SK-N-SH (cell line): Measurements from ENCODE around the gene LMOD2. TPM values are rescaled to one million over a fixed set of nuclear protein-coding genes. Genes with fewer than 3 reads are reported as not detected.

Experiments used
- CTCF ChIA-PET: fragments of 300-600, 350-600 bp; formaldehyde crosslinking; extraction: SDS; loops from one replicate; lab custom pipeline; 2021; lab: Yijun Ruan, JAX
- POLR2A ChIA-PET: fragments of 350-600 bp; sonication (Branson Sonifier 250); formaldehyde crosslinking; extraction: SDS; loops from one replicate; lab custom pipeline; 2020; ENCODE audit warnings: antibody characterized with exemption, inconsistent platforms; lab: Yijun Ruan, JAX
- DNase-seq: peaks from one replicate; pipeline ENCODE4 v3.0.0; 2012
- H2AFZ ChIP-seq: fragments of 200-600 bp; sonication (generic); 2 replicates; pipeline ENCODE4 v1.8.1; 2016; ENCODE audit warnings: antibody characterized with exemption, mild to moderate bottlenecking, low read depth
- H3F3A ChIP-seq: fragments of 200-600 bp; sonication (generic); replicated peaks from 2 replicates; pipeline ENCODE3; 2016; ENCODE audit warnings: antibody characterized with exemption, mild to moderate bottlenecking; ENCODE audit not compliant: insufficient read depth
- H3K27ac ChIP-seq, 2 experiments: fragments of 200-500 bp in 1 of 2; fragments of 200-600 bp in 1 of 2; sonication (Bioruptor generic) in 1 of 2; sonication (generic), shearing (Covaris generic) in 1 of 2; 2 replicates each; pipeline versions ENCODE4 v1.5.1 to v1.6.1; 2014 to 2016; ENCODE audit warnings: low read depth in 2 of 2, inconsistent platforms in 1 of 2, low read length in 1 of 2, mild to moderate bottlenecking in 1 of 2, mixed read lengths in 1 of 2
- H3K27me3 ChIP-seq: fragments of 200-600 bp; sonication (generic), shearing (Covaris generic); 2 replicates; pipeline ENCODE4 v1.6.1; 2016; ENCODE audit warnings: mixed run types; ENCODE audit not compliant: insufficient read depth
- H3K36me3 ChIP-seq, 2 experiments: fragments of 200-500 bp in 1 of 2; fragments of 200-600 bp in 1 of 2; sonication (Bioruptor generic) in 1 of 2; sonication (generic) in 1 of 2; replicated peaks in 1 of 2; 2 replicates each; pipeline versions ENCODE3 to v1.5.1; 2014 to 2016; ENCODE audit warnings: low read length in 1 of 2, mild to moderate bottlenecking in 1 of 2; ENCODE audit not compliant: insufficient read depth in 2 of 2, control insufficient read depth in 1 of 2
- H3K4me1 ChIP-seq, 2 experiments: fragments of 200-500 bp in 1 of 2; fragments of 200-600 bp in 1 of 2; sonication (Bioruptor generic) in 1 of 2; sonication (generic), shearing (Covaris generic) in 1 of 2; 2 replicates each; pipeline versions ENCODE4 v1.5.1 to v1.6.1; 2014 to 2016; ENCODE audit warnings: low read depth in 1 of 2, low read length in 1 of 2, mixed run types in 1 of 2; ENCODE audit not compliant: insufficient read depth in 2 of 2, control insufficient read depth in 1 of 2
- H3K4me2 ChIP-seq: fragments of 200-600 bp; sonication (generic), shearing (Covaris generic); 2 replicates; pipeline ENCODE4 v1.6.1; 2017; ENCODE audit warnings: mixed run types
- H3K4me3 ChIP-seq, 2 experiments: fragments of 200-500 bp in 1 of 2; fragments of 200-600 bp in 1 of 2; sonication (Bioruptor generic) in 1 of 2; sonication (generic), shearing (Covaris generic) in 1 of 2; 2 replicates each; pipeline versions ENCODE4 v1.5.1 to v1.8.1; 2014 to 2016; ENCODE audit warnings: low read depth in 2 of 2, inconsistent platforms in 1 of 2, low read length in 1 of 2, mild to moderate bottlenecking in 1 of 2, mixed read lengths in 1 of 2, moderate library complexity in 1 of 2
- H3K79me2 ChIP-seq: fragments of 200-600 bp; sonication (generic); 2 replicates; pipeline ENCODE4 v1.8.1; 2017; ENCODE audit warnings: mild to moderate bottlenecking; ENCODE audit not compliant: insufficient read depth
- H3K9ac ChIP-seq: fragments of 200-600 bp; sonication (generic); 2 replicates; pipeline ENCODE4 v1.6.1; 2017; ENCODE audit warnings: mixed run types
- H3K9me2 ChIP-seq: fragments of 200-600 bp; sonication (generic); 2 replicates; pipeline ENCODE4 v1.6.1; 2017; ENCODE audit warnings: mixed run types
- H3K9me3 ChIP-seq: fragments of 200-600 bp; sonication (generic); 2 replicates; pipeline ENCODE4 v1.6.1; 2017; ENCODE audit warnings: mixed run types, mild to moderate bottlenecking, moderate library complexity
- H4K20me1 ChIP-seq: fragments of 200-600 bp; sonication (generic); 2 replicates; pipeline ENCODE4 v1.6.1; 2017; ENCODE audit warnings: mild to moderate bottlenecking, mixed run types; ENCODE audit not compliant: insufficient read depth
- ELF1 ChIP-seq: IDR thresholded peaks from 2 replicates; pipeline ENCODE4 v1.4.0; 2012
- GATA2 ChIP-seq: sonication (generic); formaldehyde crosslinking; IDR thresholded peaks from 2 replicates; pipeline ENCODE4 v1.5.0; 2020; ENCODE audit warnings: mild to moderate bottlenecking, missing genetic modification reagents
- MEF2A ChIP-seq: IDR thresholded peaks from 2 replicates; pipeline ENCODE4 v1.4.0; 2012; ENCODE audit warnings: low read depth, borderline replicate concordance
- RAD21 ChIP-seq: IDR thresholded peaks from 2 replicates; pipeline ENCODE4 v1.6.1; 2012; ENCODE audit warnings: mild to moderate bottlenecking, low read length
- RCOR1 ChIP-seq: fragments of 150-350 bp; IDR thresholded peaks from 2 replicates; pipeline ENCODE4 v1.6.1; 2017; ENCODE audit warnings: antibody characterized with exemption, low read length
- SMC3 ChIP-seq: IDR thresholded peaks from 2 replicates; pipeline ENCODE4 v1.6.1; 2012; ENCODE audit warnings: low read depth, low read length, improper control_type of control experiment
- TCF12 ChIP-seq: IDR thresholded peaks from 2 replicates; pipeline ENCODE4 v1.4.0; 2012
- YY1 ChIP-seq: IDR thresholded peaks from 2 replicates; pipeline ENCODE4 v1.4.0; 2012; ENCODE audit warnings: low read depth, mild to moderate bottlenecking
- WGBS: methylation state at CpG from one replicate; pipeline ENCODE4 v1.1.6; 2017; ENCODE audit warnings: low lambda C conversion rate; 5-methylcytosine and 5-hydroxymethylcytosine counted together
- polyA plus RNA-seq, 3 experiments: library from polyadenylated mRNA; depleted of rRNA; stranded (reverse); fragments of >200 nt; gene quantifications; 2 replicates each; pipeline ENCODE4 v1.2.3, GENCODE V29; 2012
- TF ChIP-seq, protein P1 (sequence below): IDR thresholded peaks from 2 replicates; pipeline ENCODE4 v1.6.1; 2012; ENCODE audit warnings: mild to moderate bottlenecking, low read depth, low read length, moderate library complexity
- TF ChIP-seq, protein P2 (sequence below): fragments of 200-600 bp; sonication (generic); IDR thresholded peaks from 2 replicates; pipeline ENCODE4 v1.6.1; 2017; ENCODE audit warnings: antibody characterized with exemption, mild to moderate bottlenecking, moderate library complexity
- TF ChIP-seq, protein P3 (sequence below): fragments of 150-350 bp; IDR thresholded peaks from 2 replicates; pipeline ENCODE4 v1.6.1; 2017; ENCODE audit warnings: antibody characterized with exemption, low read length, low read depth, borderline replicate concordance

LMOD2 gene
- polyA plus RNA-seq, 1 of the 3 experiments (the other 2 are of a cell fraction), result not detected

DNA sequence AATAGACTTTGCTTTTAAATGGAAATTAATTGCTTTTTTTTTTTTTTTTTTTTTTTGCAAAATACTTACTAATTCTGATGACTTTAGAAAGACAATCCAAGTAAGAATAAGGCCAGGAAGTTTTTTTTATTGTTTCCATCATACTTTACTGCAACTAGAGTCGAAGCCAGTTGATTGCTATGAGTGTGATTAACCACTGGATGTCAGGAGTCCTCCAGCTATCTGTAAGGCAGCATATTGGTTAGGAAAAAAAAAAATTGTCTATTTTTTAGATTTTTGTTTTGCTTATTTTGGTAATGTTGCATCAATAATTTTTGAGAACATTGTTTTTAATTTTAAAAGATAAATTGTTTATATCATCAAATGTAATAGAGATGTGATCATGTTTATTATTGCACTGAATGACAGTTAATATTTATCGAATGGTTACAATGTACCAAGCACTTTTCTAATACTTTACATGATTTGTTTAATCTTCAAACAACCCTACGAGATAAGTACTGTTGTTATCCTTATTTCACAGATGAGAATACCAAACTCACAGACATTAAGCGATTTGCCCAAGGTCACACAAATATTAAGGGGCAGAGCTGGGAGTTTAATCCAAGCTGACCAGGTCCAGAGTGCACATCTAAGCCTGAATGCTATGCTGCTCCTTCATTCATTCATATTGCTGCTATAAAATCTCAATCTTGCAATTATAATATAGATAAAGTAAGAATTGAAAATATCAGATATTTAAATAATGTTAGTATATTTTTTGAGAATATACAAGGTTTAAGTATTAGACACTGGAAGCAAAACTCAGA is 19.9 kb upstream of the LMOD2 start:
- H2AFZ ChIP-seq, result no peak overlapping the region
- no peaks in the 10 kb centered on the region for H4K20me1 ChIP-seq
- H3F3A ChIP-seq, result peaks cover 16% of the 10 kb centered on the region
- ChIA-PET CTCF (interaction anchor here (0.6 to 5.2 kb wide), 47 partner anchors 10 to 1150 kb away, joined by 3 to 61 read pairs (median 5); partner anchors contain the start of genes LMOD2 and NDUFA5), POLR2A (no interaction called here)
- 48% methylated on average over 4 of the region's 4 CpGs for WGBS
- peaks cover 3 to 4% of the 10 kb centered on the region in 2 experiments; a peak in 2 of 4 replicates for H3K4me1 ChIP-seq
- H3K9me3 ChIP-seq, result no peaks in the 10 kb centered on the region
- H3K9ac ChIP-seq, result no peak overlapping the region
- no peaks in the 10 kb centered on the region for H3K27me3 ChIP-seq
- H3K4me3 ChIP-seq, result no peak overlapping the region; a peak in 1 of 4 replicates
- peak; percentile 72 for DNase-seq
- no peaks in the 10 kb centered on the region for H3K9me2 ChIP-seq
- H3K4me2 ChIP-seq, result no peak overlapping the region
- TF ChIP-seq TCF12 (no peak), RCOR1 (no peak), MEF2A (no peak), SMC3 (peak; percentile 91), ELF1 (no peak), RAD21 (peak; percentile 98), GATA2 (CRISPR knock-in tag) (no peak), YY1 (no peak)
- TF ChIP-seq, protein P1, sequence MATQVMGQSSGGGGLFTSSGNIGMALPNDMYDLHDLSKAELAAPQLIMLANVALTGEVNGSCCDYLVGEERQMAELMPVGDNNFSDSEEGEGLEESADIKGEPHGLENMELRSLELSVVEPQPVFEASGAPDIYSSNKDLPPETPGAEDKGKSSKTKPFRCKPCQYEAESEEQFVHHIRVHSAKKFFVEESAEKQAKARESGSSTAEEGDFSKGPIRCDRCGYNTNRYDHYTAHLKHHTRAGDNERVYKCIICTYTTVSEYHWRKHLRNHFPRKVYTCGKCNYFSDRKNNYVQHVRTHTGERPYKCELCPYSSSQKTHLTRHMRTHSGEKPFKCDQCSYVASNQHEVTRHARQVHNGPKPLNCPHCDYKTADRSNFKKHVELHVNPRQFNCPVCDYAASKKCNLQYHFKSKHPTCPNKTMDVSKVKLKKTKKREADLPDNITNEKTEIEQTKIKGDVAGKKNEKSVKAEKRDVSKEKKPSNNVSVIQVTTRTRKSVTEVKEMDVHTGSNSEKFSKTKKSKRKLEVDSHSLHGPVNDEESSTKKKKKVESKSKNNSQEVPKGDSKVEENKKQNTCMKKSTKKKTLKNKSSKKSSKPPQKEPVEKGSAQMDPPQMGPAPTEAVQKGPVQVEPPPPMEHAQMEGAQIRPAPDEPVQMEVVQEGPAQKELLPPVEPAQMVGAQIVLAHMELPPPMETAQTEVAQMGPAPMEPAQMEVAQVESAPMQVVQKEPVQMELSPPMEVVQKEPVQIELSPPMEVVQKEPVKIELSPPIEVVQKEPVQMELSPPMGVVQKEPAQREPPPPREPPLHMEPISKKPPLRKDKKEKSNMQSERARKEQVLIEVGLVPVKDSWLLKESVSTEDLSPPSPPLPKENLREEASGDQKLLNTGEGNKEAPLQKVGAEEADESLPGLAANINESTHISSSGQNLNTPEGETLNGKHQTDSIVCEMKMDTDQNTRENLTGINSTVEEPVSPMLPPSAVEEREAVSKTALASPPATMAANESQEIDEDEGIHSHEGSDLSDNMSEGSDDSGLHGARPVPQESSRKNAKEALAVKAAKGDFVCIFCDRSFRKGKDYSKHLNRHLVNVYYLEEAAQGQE, result no peak
- TF ChIP-seq, protein P2, sequence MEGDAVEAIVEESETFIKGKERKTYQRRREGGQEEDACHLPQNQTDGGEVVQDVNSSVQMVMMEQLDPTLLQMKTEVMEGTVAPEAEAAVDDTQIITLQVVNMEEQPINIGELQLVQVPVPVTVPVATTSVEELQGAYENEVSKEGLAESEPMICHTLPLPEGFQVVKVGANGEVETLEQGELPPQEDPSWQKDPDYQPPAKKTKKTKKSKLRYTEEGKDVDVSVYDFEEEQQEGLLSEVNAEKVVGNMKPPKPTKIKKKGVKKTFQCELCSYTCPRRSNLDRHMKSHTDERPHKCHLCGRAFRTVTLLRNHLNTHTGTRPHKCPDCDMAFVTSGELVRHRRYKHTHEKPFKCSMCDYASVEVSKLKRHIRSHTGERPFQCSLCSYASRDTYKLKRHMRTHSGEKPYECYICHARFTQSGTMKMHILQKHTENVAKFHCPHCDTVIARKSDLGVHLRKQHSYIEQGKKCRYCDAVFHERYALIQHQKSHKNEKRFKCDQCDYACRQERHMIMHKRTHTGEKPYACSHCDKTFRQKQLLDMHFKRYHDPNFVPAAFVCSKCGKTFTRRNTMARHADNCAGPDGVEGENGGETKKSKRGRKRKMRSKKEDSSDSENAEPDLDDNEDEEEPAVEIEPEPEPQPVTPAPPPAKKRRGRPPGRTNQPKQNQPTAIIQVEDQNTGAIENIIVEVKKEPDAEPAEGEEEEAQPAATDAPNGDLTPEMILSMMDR, result peak; percentile 92
- TF ChIP-seq, protein P3, sequence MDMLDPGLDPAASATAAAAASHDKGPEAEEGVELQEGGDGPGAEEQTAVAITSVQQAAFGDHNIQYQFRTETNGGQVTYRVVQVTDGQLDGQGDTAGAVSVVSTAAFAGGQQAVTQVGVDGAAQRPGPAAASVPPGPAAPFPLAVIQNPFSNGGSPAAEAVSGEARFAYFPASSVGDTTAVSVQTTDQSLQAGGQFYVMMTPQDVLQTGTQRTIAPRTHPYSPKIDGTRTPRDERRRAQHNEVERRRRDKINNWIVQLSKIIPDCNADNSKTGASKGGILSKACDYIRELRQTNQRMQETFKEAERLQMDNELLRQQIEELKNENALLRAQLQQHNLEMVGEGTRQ, result no peak
- no peaks in the 10 kb centered on the region for H3K36me3 ChIP-seq
- no peak overlapping the region for H3K27ac ChIP-seq
- no peaks in the 10 kb centered on the region for H3K79me2 ChIP-seq
